ENCODE results near the gene THBD. TPM values are rescaled to one million over a fixed set of nuclear protein-coding genes. Genes with fewer than 3 reads are reported as not detected.

THBD gene
- total RNA-seq, 1 donor from 2014 or later = 104 TPM

- no peak for DNase-seq (ENCODE audit: low read depth, low spot score)
Observed at GRCh38 chr20:23084845-23085365, 35.4 kb upstream of the THBD start.

GRCh38 chr20:23084282-23084844 lies 34.9 kb upstream of the THBD start:
- DNase-seq (ENCODE audit: low read depth, low spot score) = no peak

DNA sequence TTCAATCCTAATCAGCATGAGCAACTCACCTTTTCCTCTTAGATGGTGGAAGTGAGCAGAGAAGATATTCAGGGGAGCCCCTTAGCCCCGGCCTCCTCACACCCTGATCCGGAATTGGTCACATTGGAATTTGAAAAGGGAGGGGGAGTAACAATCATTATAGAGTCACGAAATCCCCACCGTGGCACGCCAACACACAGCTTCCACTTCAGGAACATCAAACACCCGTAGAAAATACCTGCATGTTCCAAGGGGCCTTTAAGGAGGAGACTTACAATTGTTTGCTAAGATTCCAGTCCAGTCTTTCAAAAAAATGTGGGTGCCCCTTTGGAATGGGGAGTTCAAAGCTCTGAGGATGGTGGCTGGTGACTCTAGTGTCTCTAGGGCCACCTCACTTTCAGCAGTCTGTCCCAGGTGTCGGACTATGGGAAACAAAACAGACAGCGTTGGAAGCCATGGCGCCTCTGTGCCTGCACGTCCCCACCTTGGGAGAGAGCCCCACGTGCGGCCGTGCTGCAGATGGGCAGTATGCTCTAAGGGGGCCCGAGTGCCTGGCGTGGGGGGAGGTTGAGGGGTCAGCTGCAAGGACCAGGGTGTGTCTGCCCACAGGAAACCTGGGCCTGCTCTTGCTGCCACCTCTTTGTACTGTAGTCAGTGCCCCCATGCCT lies 34.2 kb upstream of the THBD start:
- DNase-seq (ENCODE audit: low read depth, low spot score) = no peak

GRCh38 chr20:23082846-23083552 lies 33.5 kb upstream of the THBD start:
- peak; percentile 85 for DNase-seq (ENCODE audit: low read depth, low spot score)

DNA sequence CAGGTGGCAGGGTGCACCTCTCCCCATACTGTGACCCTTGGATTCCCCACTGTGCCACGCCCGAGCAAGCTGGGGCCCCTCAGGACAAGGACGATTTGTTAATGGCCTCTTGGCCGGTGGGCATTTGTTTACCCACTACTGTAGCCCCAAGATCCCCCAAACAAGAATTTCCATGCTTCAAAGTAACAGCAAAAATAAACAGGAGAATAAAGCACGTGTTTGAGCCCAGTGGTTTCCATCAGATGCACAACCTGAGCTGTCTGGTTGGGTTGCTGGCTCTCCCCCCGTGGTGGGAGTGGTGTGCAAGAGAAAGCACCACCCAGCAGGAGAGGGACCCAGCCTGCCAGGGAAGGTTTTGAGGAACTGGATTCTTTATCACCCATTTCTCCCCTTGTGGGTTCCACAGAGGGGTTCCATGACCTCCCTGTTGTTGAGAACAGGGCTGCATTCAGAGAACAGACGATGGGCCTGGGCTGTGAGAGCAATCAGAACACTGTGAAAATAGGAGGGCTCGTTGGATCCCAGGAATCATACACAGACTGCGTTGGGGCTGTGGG lies 31.9 kb upstream of the THBD start:
- DNase-seq (ENCODE audit: low read depth, low spot score) = no peak

GRCh38 chr20:23080521-23080920 lies 31.0 kb upstream of the THBD start:
- no peak for DNase-seq (ENCODE audit: low read depth, low spot score)

DNA sequence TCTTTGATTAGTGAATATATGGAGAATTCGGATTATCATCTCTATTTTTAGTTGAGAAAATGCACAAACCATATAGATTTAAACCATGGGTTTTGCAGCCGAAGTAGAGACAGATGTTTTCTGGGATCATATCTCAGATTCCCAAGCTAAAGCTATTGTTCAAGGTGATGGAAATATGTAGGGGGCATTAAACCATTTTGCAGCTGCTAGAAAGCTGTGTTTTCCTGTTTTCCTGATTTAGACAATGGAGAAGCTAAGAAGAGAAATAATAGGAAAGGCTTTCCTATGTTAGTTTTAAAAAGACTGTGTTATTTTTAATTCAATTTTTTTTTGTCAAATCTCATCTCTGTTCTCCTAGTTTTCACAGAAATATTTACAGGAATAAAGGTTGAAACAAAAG lies 30.5 kb upstream of the THBD start:
- no peak for DNase-seq (ENCODE audit: low read depth, low spot score)

- no peak for DNase-seq (ENCODE audit: low read depth, low spot score)
Observed at GRCh38 chr20:23079016-23079351, 29.5 kb upstream of the THBD start.

- DNase-seq (ENCODE audit: low read depth, low spot score) = no peak
Observed at GRCh38 chr20:23078351-23079015, 29.0 kb upstream of the THBD start.

DNA sequence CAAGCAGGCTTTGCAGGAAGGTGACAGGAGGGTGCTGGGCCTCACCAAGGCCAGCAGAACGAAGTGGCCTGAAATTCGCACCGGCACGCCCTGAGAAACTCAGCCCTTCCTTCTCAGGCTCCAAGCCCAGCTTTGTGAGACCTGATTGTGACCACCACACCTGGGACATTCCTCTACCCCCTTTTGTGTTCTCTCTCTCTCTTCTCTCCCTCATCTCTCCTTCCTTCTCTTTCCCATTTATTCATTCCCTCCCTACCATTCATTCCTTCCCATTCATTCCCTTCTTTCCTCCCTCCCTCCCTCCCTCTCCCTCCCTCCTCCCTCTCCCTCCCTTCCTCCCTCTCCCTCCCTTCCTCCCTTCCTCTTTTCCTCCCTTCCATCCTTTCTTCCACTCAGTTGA lies 27.8 kb upstream of the THBD start:
- DNase-seq (ENCODE audit: low read depth, low spot score) = no peak

GRCh38 chr20:23074052-23074451 lies 24.6 kb upstream of the THBD start:
- no peak for DNase-seq (ENCODE audit: low read depth, low spot score)

DNA sequence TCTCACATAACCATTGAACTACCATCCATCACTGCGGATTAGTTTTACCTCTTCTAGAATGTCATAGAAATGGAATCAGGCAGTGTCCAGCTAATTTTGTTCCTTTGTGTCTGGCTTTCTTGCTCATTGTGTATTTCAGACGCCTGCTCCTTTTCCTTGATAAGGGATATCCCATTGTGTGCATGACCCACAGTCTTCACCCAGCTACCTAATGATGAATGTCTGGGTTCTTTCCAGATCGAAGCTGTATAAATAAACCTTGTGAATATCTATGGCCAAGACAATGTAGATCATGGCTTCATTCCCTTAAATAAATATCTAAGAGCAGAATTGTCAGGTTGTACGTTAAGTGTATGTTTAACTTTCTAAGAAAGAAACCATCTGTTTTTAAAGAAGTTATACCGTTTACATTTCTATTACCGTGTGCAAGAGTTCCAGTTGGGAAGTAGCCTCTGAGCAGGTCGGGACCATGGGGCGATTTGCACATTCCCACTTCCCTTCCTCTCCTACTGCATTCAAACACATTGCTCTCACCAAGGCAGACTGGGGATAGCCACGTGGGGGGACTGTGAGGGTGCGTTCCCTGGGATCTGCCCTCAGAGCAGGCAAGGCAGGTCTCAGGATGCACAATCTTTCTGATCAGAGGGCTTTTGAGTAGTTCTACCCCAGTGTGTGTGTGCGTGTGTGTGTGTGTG lies 23.6 kb upstream of the THBD start:
- DNase-seq (ENCODE audit: low read depth, low spot score) = peak; percentile 85

DNA sequence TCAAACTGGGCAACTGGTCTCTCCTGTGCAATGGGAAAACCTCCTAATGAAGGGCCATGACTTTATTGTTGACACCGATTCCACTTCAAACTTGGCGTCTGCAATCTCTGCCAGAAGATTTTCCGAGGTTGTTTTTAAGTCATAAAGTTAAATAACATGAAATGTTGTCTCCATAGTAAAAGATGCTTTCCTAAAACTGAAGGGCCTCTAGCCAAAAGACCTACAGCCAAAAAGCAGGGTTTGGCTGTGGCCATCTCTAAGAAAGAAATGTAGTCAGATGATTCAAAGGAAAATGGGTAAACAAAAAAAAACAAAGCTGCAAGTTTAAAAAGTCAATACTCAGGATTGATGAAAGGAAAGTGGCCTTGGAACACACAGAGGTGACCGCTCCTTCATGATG lies 22.5 kb upstream of the THBD start:
- DNase-seq (ENCODE audit: low read depth, low spot score) = no peak

DNA sequence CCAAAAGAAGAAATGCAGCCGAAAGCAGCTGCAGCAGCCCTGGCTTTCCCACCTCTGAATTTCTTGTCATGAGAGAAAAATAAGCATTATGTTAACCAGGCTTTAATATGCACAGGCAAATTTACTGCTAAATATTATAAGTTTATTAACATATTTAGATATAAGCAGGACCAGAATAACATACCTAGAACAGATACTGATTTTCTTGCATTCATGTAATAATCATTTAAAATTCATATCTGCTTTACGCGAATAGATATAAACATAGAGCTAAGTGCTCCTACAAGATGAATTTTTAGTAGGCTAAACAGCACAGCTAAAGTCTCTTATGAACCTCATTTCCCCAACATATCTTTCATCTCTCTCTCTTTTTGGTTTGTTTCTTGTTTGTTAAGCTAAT lies 21.9 kb upstream of the THBD start:
- no peak for DNase-seq (ENCODE audit: low read depth, low spot score)

DNA sequence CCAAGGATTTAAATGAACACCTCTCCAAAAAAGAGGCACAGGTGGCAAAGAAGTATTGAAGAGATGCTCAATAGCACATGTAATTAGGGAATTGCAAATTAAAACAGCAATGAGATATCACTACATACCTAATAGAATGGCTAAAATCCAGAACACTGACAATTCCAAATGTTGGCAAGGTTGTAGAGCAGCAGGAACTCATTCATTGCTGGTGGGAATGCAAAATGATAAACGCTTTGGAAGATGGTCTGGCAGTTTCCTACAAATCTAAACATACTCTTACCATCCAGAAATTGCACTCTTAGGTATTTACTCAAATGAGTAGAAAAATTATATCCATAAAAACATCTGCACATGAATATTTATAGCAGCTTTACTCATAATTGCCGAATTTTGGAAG lies 19.6 kb upstream of the THBD start:
- no peak for DNase-seq (ENCODE audit: low read depth, low spot score)

- no peak for DNase-seq (ENCODE audit: low read depth, low spot score)
Observed at GRCh38 chr20:23068283-23068682, 18.8 kb upstream of the THBD start.

- DNase-seq (ENCODE audit: low read depth, low spot score) = no peak
Observed at GRCh38 chr20:23066772-23067171, 17.3 kb upstream of the THBD start.

DNA sequence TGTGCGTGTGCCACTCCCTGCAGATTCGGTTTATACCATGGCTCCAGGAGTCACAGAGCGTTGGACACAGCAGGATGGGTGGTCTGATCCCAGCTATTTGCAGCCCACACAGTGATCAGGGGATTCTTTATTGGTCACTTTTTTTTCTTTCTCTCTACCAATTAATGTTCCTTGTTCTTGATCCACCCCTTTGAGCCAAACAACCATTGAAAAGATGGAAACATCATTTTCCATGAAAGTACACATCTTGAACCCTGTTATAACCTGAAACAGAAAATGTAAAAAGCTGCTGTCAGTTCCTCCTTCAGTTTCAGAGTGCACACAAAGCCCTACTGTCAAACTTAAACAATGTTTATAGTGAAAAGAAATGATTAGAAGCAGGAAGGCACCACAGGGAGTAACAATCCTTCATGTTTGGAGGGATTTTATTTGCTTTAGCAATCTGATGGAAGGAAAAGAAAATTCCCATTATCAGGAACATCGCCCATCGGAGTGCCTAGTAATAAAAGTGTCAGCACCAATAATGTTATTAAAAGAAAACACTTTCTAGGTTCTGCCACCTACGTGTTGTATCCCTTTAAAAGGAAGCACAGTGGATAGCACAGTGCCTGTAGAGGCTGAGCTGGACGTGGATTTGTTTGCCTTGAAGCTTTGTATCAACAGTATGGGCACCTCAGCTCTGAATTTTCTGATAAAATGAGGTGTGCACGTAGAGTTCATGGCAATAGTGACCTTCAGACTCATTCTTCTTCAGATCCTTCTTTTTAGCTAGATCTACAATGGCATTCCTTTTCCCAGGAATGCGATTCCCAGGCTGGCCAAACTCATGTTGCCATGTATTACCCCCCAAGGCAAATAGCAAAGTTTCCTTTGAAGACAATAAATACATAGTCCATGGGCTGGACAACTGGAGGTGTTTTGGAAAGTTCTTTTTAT lies 16.1 kb upstream of the THBD start:
- DNase-seq (ENCODE audit: low read depth, low spot score) = no peak

GRCh38 chr20:23063581-23063980 lies 14.1 kb upstream of the THBD start:
- DNase-seq (ENCODE audit: low read depth, low spot score) = no peak

DNA sequence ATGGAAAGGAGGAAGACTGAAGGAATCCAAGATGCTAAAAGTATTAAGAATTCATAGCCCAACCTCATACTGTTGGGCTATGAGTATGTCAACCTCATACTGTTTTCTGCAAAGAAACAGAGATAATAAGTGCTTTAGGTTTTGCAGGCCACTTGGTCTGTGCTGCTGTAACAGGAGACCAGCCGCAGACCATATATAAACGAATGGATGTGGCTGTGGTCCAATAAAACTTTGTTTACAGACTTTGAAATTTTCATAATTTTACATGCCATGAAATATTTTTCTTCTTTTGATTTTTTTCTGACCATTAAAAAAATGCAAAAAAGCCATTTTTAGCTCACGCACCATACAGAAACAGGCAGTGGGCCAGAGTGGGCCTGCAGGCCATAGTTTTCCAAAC lies 13.7 kb upstream of the THBD start:
- no peak for DNase-seq (ENCODE audit: low read depth, low spot score)

Measured in pulmonary artery endothelial cell (primary cell).